ENCODE measurements around the gene HSPA12A. TPM values are rescaled to one million over a fixed set of nuclear protein-coding genes. Genes with fewer than 3 reads are reported as not detected.
A peak's percentile ranks its signal among the peaks of the same experiment; 100 is the strongest.

HSPA12A gene
- total RNA-seq, 1 experiment from 2014 or later, result 2.4 TPM

DNA sequence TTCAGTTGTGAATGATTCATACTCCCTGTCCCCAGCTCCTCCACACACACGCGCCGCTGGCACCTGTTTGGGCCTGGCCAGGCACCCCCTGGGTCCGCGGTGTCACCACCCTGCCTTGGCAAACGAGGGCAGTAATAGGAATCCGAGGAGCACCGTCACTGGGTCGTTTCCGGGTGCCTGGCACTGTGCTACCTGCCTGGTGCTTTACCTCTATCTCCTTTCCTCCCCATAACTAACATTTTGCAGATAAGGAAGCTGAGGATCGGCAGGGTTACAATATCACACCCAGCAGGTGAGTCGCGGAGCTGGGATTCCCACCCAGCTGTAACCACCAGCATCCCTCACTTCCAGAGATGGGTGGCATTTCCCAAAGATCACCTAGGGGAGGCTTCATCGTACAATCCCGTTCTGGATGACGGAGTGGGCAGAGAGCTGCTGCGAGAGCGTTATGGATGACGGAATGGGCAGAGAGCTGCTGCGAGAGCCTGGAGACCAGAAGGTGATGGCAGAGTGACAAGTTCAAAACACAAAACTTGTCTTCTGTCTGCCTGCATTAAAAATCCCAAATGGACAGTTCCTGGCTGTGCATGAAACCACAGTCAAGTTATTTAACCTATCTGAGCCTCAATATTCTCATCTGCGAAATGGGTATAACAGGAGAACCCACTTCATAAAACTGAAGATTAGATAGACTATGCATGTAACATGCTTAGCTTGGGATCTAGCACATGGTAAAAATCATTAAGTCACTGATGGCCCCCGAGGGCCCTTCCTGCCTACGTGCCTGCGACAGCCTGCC, 1.1 kb upstream of the HSPA12A start:
- BruUV-seq (replicated peaks), result no TSS peak
- intact Hi-C loops (cut with micrococcal nuclease; ENCODE audit: unreplicated experiment), result no loop called here
- H3K27me3 Mint-ChIP-seq (ENCODE audit: unreplicated experiment), result peaks cover 43% of the 10 kb centered on the region
- no peaks in the 10 kb centered on the region for H3K4me1 Mint-ChIP-seq (ENCODE audit: low read depth, unreplicated experiment)
- H3K27ac Mint-ChIP-seq (ENCODE audit: unreplicated experiment), result no peak overlapping the region
- CTCF ChIA-PET, result interaction anchor here (0.6 kb wide), 1 partner anchor 42 kb away, joined by 9 read pairs; no protein-coding TSS in a partner anchor
- H3K36me3 Mint-ChIP-seq (ENCODE audit: insufficient read depth, unreplicated experiment), result peaks cover 5% of the 10 kb centered on the region
- TF ChIP-seq, protein P1, sequence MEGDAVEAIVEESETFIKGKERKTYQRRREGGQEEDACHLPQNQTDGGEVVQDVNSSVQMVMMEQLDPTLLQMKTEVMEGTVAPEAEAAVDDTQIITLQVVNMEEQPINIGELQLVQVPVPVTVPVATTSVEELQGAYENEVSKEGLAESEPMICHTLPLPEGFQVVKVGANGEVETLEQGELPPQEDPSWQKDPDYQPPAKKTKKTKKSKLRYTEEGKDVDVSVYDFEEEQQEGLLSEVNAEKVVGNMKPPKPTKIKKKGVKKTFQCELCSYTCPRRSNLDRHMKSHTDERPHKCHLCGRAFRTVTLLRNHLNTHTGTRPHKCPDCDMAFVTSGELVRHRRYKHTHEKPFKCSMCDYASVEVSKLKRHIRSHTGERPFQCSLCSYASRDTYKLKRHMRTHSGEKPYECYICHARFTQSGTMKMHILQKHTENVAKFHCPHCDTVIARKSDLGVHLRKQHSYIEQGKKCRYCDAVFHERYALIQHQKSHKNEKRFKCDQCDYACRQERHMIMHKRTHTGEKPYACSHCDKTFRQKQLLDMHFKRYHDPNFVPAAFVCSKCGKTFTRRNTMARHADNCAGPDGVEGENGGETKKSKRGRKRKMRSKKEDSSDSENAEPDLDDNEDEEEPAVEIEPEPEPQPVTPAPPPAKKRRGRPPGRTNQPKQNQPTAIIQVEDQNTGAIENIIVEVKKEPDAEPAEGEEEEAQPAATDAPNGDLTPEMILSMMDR (IDR thresholded peaks at IDR 0.05; ENCODE audit: unreplicated experiment), result no peak
- no peaks in the 10 kb centered on the region for H3K9me3 Mint-ChIP-seq (ENCODE audit: low read depth, unreplicated experiment)
- DNase-seq, result no peak
- peak overlapping the region; percentile 65 for H3K4me3 Mint-ChIP-seq (ENCODE audit: low read depth, unreplicated experiment)

DNA sequence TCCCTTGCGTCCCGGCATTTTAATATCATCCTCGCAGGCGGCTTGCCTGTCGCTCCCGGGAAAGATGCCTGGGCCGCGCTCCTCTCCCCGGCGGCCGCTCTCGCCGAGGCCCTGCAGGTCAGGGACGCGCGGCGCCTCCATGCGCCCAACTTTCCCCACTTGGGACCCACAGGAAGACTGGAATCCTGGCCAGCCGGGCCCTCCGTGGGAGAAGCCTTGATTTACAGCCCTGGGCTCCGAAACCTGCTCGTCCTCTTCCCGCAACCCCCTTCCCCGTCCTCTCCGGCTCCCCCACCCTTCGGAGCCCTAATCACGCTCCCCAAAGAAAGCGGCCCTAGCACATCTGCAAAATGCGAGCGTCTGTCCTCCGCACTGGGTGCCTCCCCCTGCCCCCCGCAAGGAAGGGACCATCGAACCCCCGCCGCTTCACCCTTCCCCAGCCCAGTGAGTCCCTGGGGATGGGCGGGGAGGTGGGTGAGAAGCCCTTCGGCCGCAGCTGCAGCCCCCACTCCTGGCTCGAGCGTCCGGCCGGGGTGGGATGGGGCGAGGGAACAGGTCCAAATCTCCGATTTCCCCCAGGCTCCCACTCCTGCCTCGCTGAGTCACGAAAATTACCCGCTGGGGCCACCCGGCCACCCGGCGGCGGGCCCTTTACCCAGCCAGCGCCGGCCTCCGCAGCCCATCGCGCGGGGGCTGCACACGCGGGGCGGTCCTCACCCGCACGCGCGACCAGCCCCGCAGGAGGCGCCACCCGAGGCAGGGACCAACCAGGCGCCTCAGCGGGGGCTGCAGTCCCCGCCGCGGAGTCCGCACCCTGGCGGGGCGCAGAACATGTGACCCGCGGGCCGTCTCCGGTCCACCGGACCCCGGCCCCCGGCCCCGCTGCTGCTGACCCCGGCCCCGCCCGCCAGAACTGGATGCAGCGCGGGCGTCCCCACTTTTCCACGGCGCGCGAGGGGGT, 695 bp downstream of the HSPA12A start:
- Mint-ChIP-seq H3K36me3 (ENCODE audit: insufficient read depth, unreplicated experiment) (peaks cover 5% of the 10 kb centered on the region), H3K27me3 (ENCODE audit: unreplicated experiment) (peaks cover 48% of the 10 kb centered on the region), H3K4me1 (ENCODE audit: low read depth, unreplicated experiment) (no peaks in the 10 kb centered on the region), H3K9me3 (ENCODE audit: low read depth, unreplicated experiment) (no peaks in the 10 kb centered on the region), H3K4me3 (ENCODE audit: low read depth, unreplicated experiment) (no peak overlapping the region), H3K27ac (ENCODE audit: unreplicated experiment) (no peak overlapping the region)
- no peak for DNase-seq
- intact Hi-C loops (cut with micrococcal nuclease; ENCODE audit: unreplicated experiment), result no loop called here
- no TSS peak for BruUV-seq (replicated peaks)
- TF ChIP-seq, protein P1 (IDR thresholded peaks at IDR 0.05; ENCODE audit: unreplicated experiment), result no peak
- CTCF ChIA-PET, result no interaction called here

DNA sequence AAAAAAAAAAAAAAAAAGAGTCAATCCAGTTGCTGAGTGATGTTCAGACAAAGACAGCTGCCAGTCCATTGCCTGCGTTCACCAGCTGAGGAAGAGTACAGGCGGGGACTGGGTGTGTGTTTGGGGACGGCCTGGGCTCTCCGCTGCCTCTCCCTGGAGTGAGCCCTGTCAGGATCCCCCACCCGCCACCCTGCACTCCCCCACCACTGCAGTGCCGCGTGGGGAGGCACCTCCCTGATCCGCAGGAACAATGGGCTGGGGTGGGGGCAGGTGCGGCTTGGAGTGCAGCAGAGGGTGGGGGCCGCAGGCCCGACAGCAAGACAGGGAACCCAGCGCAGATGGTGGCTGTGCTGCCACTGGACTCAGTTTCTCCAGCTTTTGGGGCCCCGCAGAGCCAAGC, 1.4 kb downstream of the HSPA12A start:
- peaks cover 5% of the 10 kb centered on the region for H3K36me3 Mint-ChIP-seq (ENCODE audit: insufficient read depth, unreplicated experiment)
- CTCF ChIA-PET, result interaction anchor here (0.6 kb wide), 1 partner anchor 24 kb away, joined by 3 read pairs; no protein-coding TSS in a partner anchor
- TF ChIP-seq, protein P1 (IDR thresholded peaks at IDR 0.05; ENCODE audit: unreplicated experiment), result no peak
- H3K4me3 Mint-ChIP-seq (ENCODE audit: low read depth, unreplicated experiment), result no peak overlapping the region
- no peaks in the 10 kb centered on the region for H3K9me3 Mint-ChIP-seq (ENCODE audit: low read depth, unreplicated experiment)
- no peak for DNase-seq
- BruUV-seq (replicated peaks), result no TSS peak
- peaks cover 50% of the 10 kb centered on the region for H3K27me3 Mint-ChIP-seq (ENCODE audit: unreplicated experiment)
- no peaks in the 10 kb centered on the region for H3K4me1 Mint-ChIP-seq (ENCODE audit: low read depth, unreplicated experiment)
- no peak overlapping the region for H3K27ac Mint-ChIP-seq (ENCODE audit: unreplicated experiment)
- intact Hi-C loops (cut with micrococcal nuclease; ENCODE audit: unreplicated experiment), result no loop called here

DNA sequence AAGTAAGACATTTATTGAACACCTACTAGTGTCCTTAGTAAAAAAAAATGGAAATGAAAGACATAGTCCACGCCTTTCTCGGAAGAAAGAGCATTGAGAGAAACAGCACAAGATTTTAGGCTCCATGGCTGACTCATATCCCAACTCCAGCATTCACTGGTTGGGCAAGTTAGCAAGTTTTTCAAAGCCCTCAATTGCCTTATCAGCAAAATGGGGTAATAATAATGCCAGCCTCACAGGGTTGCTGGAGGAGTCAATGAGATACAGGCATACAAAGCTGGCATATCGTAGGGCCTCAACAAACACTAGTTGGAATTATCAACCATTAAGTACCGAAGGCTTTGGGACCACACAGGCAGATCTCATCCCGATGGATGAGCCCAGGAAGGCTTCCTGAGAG, 4.0 kb downstream of the HSPA12A start:
- intact Hi-C loops (cut with micrococcal nuclease; ENCODE audit: unreplicated experiment), result no loop called here
- H3K4me1 Mint-ChIP-seq (ENCODE audit: low read depth, unreplicated experiment), result no peaks in the 10 kb centered on the region
- H3K27ac Mint-ChIP-seq (ENCODE audit: unreplicated experiment), result no peak overlapping the region
- H3K4me3 Mint-ChIP-seq (ENCODE audit: low read depth, unreplicated experiment), result no peak overlapping the region
- BruUV-seq (replicated peaks), result no TSS peak
- no peak for DNase-seq
- H3K36me3 Mint-ChIP-seq (ENCODE audit: insufficient read depth, unreplicated experiment), result peaks cover 2% of the 10 kb centered on the region
- CTCF ChIA-PET, result no interaction called here
- H3K27me3 Mint-ChIP-seq (ENCODE audit: unreplicated experiment), result peaks cover 32% of the 10 kb centered on the region
- TF ChIP-seq, protein P1 (IDR thresholded peaks at IDR 0.05; ENCODE audit: unreplicated experiment), result no peak
- no peaks in the 10 kb centered on the region for H3K9me3 Mint-ChIP-seq (ENCODE audit: low read depth, unreplicated experiment)
